ENCODE measurements around the gene BMP8B.

DNA sequence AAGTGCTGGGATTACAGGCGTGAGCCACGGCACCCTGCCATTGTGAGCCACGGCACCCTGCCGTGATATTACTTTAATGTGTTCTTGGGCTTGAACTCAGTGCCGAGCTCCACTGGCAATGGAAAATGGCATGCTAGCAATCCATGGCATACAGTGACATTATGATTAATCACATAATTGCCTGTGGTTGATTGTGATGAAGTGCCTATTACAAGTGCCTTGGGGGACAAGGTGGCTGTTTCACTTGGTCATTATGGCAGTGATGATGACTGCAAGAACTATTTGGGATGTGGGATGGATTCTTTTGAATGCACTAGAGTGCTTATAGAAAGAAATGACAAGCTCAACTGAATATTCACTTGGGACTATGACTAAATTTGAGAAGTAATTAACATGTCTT lies 75.1 kb downstream of the BMP8B start:
- TF ChIP-seq, protein P1, sequence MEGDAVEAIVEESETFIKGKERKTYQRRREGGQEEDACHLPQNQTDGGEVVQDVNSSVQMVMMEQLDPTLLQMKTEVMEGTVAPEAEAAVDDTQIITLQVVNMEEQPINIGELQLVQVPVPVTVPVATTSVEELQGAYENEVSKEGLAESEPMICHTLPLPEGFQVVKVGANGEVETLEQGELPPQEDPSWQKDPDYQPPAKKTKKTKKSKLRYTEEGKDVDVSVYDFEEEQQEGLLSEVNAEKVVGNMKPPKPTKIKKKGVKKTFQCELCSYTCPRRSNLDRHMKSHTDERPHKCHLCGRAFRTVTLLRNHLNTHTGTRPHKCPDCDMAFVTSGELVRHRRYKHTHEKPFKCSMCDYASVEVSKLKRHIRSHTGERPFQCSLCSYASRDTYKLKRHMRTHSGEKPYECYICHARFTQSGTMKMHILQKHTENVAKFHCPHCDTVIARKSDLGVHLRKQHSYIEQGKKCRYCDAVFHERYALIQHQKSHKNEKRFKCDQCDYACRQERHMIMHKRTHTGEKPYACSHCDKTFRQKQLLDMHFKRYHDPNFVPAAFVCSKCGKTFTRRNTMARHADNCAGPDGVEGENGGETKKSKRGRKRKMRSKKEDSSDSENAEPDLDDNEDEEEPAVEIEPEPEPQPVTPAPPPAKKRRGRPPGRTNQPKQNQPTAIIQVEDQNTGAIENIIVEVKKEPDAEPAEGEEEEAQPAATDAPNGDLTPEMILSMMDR (conservative IDR thresholded peaks at IDR 0.05): no peak
- TF ChIP-seq ZFX (IDR thresholded peaks at IDR 0.05): no peak
